Neural cell (in vitro differentiated cells): ENCODE results near the gene PRKACB.

Source experiments
- CTCF ChIP-seq: fragments of 450-650 bp; IDR thresholded peaks from 2 replicates; pipeline ENCODE4 v1.5.1; 2014; ENCODE audit warnings: antibody characterized with exemption, mild to moderate bottlenecking, moderate library complexity; ENCODE audit not compliant: poor library complexity, severe bottlenecking
- EP300 ChIP-seq: fragments of 450-650 bp; conservative IDR thresholded peaks from 2 replicates; pipeline ENCODE4 v1.6.1; 2014; ENCODE audit warnings: antibody characterized with exemption, mild to moderate bottlenecking, moderate library complexity; ENCODE audit not compliant: poor library complexity, severe bottlenecking
- POLR2AphosphoS5 ChIP-seq: IDR thresholded peaks from 2 replicates; pipeline ENCODE4 v1.6.1; 2012
- RAD21 ChIP-seq: fragments of 450-650 bp; conservative IDR thresholded peaks from 2 replicates; pipeline ENCODE4 v1.6.1; 2014; ENCODE audit warnings: antibody characterized with exemption, mild to moderate bottlenecking, moderate library complexity

- TF ChIP-seq CTCF: no peak
- TF ChIP-seq POLR2AphosphoS5: no peak
- TF ChIP-seq EP300: no peak
- no peak for TF ChIP-seq RAD21
These were observed 138.8 kb downstream of the PRKACB start for GRCh38 chr1:84282780-84283333.
